ENCODE measurements around the gene FADS6. TPM values are rescaled to one million over a fixed set of nuclear protein-coding genes. Genes with fewer than 3 reads are reported as not detected.

FADS6 gene
- total and polyA plus RNA-seq, 2 donors (not counting 3 experiments of a cell fraction or from before 2014, with no cell fraction given) = not detected

- peaks cover 17 to 21% of the 10 kb centered on the region in 2 experiments for H3K27me3 ChIP-seq (ENCODE audit: control insufficient read depth in 2 of 2, insufficient read depth in 2 of 2, low read length in 2 of 2)
- dilution Hi-C loops (cut with MboI; ENCODE audit: extremely low pct_ligation_motif_present, low sequenced_read_pairs) = no loop called here
- no TSS peak for BruUV-seq (replicated peaks)
- H2AFZ ChIP-seq (ENCODE audit: low read depth, low read length) = no peak overlapping the region
- H4K20me1 ChIP-seq (replicated peaks; ENCODE audit: control insufficient read depth, extremely low read depth, insufficient read depth, low read length) = no peaks in the 10 kb centered on the region
- H3K79me2 ChIP-seq (ENCODE audit: control insufficient read depth, insufficient read depth, low read length) = no peaks in the 10 kb centered on the region
- H3K9ac ChIP-seq (replicated peaks; ENCODE audit: extremely low read depth, insufficient read depth, low read length) = no peak overlapping the region
- FAIRE-seq (no peak), DNase-seq (ENCODE audit: low read depth, low spot score) (no peak)
- H3K4me1 ChIP-seq (ENCODE audit: control insufficient read depth, extremely low read depth, insufficient read depth, low read length) = no peaks in the 10 kb centered on the region
- H3K4me3 ChIP-seq (replicated peaks in 1 of 3; ENCODE audit: insufficient read depth in 1 of 3, low read depth in 1 of 3, low read length in 3 of 3) = no peak overlapping the region
- no peak overlapping the region for H3K27ac ChIP-seq (ENCODE audit: insufficient read depth, low read depth, low read length)
- no peaks in the 10 kb centered on the region for H3K9me3 ChIP-seq (replicated peaks; ENCODE audit: control insufficient read depth, insufficient read depth, low read length)
- intact Hi-C loops (cut with micrococcal nuclease) = no loop called here
- POLR2A ChIA-PET = interaction anchor here (1.6 kb wide), 1 partner anchor 15 kb away, joined by 3 read pairs; the partner anchor contains the start of gene FDXR
- H3K4me2 ChIP-seq (ENCODE audit: insufficient read depth, low read length) = no peak overlapping the region
- TF ChIP-seq GATA2 (IDR thresholded peaks at IDR 0.05; ENCODE audit: insufficient read depth, insufficient read length, low read depth, low read length) = no peak
- no peak for TF ChIP-seq MYC (IDR thresholded peaks at IDR 0.05; ENCODE audit: low read depth, low read length)
- TF ChIP-seq FOS (IDR thresholded peaks at IDR 0.05; ENCODE audit: borderline replicate concordance, insufficient read depth, low read length) = no peak
- no peak for TF ChIP-seq POLR2AphosphoS5 (IDR thresholded peaks at IDR 0.05; ENCODE audit: insufficient read depth, low read depth, low read length)
- no peak for TF ChIP-seq POLR2A (IDR thresholded peaks at IDR 0.05; ENCODE audit: low read depth, low read length)
- TF ChIP-seq, protein P1, sequence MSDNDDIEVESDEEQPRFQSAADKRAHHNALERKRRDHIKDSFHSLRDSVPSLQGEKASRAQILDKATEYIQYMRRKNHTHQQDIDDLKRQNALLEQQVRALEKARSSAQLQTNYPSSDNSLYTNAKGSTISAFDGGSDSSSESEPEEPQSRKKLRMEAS (IDR thresholded peaks at IDR 0.05; ENCODE audit: insufficient read depth, insufficient read length) = no peak
- TF ChIP-seq EZH2 (IDR thresholded peaks at IDR 0.05; ENCODE audit: borderline replicate concordance, low read depth, low read length, severe bottlenecking) = no peak
- TF ChIP-seq JUN (IDR thresholded peaks at IDR 0.05; ENCODE audit: borderline replicate concordance, insufficient read depth, insufficient read length, low read depth) = no peak
- TF ChIP-seq, protein P2, sequence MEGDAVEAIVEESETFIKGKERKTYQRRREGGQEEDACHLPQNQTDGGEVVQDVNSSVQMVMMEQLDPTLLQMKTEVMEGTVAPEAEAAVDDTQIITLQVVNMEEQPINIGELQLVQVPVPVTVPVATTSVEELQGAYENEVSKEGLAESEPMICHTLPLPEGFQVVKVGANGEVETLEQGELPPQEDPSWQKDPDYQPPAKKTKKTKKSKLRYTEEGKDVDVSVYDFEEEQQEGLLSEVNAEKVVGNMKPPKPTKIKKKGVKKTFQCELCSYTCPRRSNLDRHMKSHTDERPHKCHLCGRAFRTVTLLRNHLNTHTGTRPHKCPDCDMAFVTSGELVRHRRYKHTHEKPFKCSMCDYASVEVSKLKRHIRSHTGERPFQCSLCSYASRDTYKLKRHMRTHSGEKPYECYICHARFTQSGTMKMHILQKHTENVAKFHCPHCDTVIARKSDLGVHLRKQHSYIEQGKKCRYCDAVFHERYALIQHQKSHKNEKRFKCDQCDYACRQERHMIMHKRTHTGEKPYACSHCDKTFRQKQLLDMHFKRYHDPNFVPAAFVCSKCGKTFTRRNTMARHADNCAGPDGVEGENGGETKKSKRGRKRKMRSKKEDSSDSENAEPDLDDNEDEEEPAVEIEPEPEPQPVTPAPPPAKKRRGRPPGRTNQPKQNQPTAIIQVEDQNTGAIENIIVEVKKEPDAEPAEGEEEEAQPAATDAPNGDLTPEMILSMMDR (IDR thresholded peaks at IDR 0.05; ENCODE audit: extremely low read depth in 1 of 2, insufficient read depth in 1 of 2, low read depth in 1 of 2, low read length in 2 of 2) = no peak
- H3K9me1 ChIP-seq (replicated peaks; ENCODE audit: control insufficient read depth, extremely low read depth, insufficient read depth, low read length) = no peaks in the 10 kb centered on the region
- no peaks in the 10 kb centered on the region for H3K36me3 ChIP-seq (ENCODE audit: control insufficient read depth in 2 of 2, extremely low read depth in 1 of 2, insufficient read depth in 2 of 2, low read length in 2 of 2)
- CTCF ChIA-PET = interaction anchor here (1.2 kb wide), 1 partner anchor 11 kb away, joined by 3 read pairs; no protein-coding TSS in a partner anchor
Measured at GRCh38 chr17:74888469-74888868, 5.0 kb downstream of the FADS6 start.

All from endothelial cell of umbilical vein (primary cell).